Measurements from ENCODE around the gene MAPRE3. TPM values are rescaled to one million over a fixed set of nuclear protein-coding genes. Genes with fewer than 3 reads are reported as not detected.

Gene MAPRE3
- total RNA-seq, 2 donors from 2014 or later: 3.2 to 4.4 TPM

GRCh38 chr2:27033253-27033852 lies 62.9 kb downstream of the MAPRE3 start:
- H3K36me3 Mint-ChIP-seq (ENCODE audit: low read depth): peaks cover 33% of the 10 kb centered on the region
- no peak for DNase-seq

GRCh38 chr2:27038012-27038411 lies 67.6 kb downstream of the MAPRE3 start:
- no peak for DNase-seq
- Histone ChIP-seq H3K9ac (ENCODE audit: extremely low read depth, low read length, poor library complexity, severe bottlenecking) (no peak overlapping the region), H3K4me1 (ENCODE audit: control insufficient read depth, insufficient read depth, low read length) (peaks cover 4% of the 10 kb centered on the region), H3K27me3 (ENCODE audit: control insufficient read depth, insufficient read depth, low read length, poor library complexity, severe bottlenecking) (no peaks in the 10 kb centered on the region), H3K9me3 (ENCODE audit: control insufficient read depth, low read length) (no peaks in the 10 kb centered on the region), H3K36me3 (ENCODE audit: control insufficient read depth, insufficient read depth, low read length) (peaks cover 65% of the 10 kb centered on the region), H3K27ac (ENCODE audit: low read depth, low read length) (no peak overlapping the region), H3K4me3 (ENCODE audit: low read length) (no peak overlapping the region)
- no peaks in the 10 kb centered on the region for H3K9me3 Mint-ChIP-seq
- 87 to 90% methylated on average over 4 to 6 of the region's 6 CpGs for whole genome bisulfite sequencing, 2 experiments (ENCODE audit: insufficient coverage in 1 of 2, insufficient read length in 1 of 2)
- H3K4me1 Mint-ChIP-seq: peaks cover 7% of the 10 kb centered on the region
- no peak overlapping the region for H3K27ac Mint-ChIP-seq
- H3K36me3 Mint-ChIP-seq (ENCODE audit: low read depth): peaks cover 65% of the 10 kb centered on the region
- H3K27me3 Mint-ChIP-seq (ENCODE audit: insufficient read depth): no peaks in the 10 kb centered on the region
- no peak for TF ChIP-seq CTCF (conservative IDR thresholded peaks at IDR 0.05)
- H3K4me3 Mint-ChIP-seq: no peak overlapping the region

More at GRCh38 chr2:27033253-27033852, 62.9 kb downstream of the MAPRE3 start:
- H3K36me3 ChIP-seq (ENCODE audit: control insufficient read depth, insufficient read depth, low read length): peaks cover 40% of the 10 kb centered on the region
- peak overlapping the region; percentile 99 for H3K4me3 ChIP-seq (ENCODE audit: low read length)
- H3K9me3 ChIP-seq (ENCODE audit: control insufficient read depth, low read length): no peaks in the 10 kb centered on the region
- Mint-ChIP-seq H3K4me3 (peak overlapping the region; percentile 95), H3K9me3 (no peaks in the 10 kb centered on the region), H3K27me3 (ENCODE audit: insufficient read depth) (no peaks in the 10 kb centered on the region), H3K4me1 (peaks cover 9% of the 10 kb centered on the region), H3K27ac (peak overlapping the region; percentile 91)
- H3K9ac ChIP-seq (ENCODE audit: extremely low read depth, low read length, poor library complexity, severe bottlenecking): peak overlapping the region; percentile 72
- H3K27me3 ChIP-seq (ENCODE audit: control insufficient read depth, insufficient read depth, low read length, poor library complexity, severe bottlenecking): no peaks in the 10 kb centered on the region
- WGBS, 2 experiments (ENCODE audit: insufficient coverage in 1 of 2, insufficient read length in 1 of 2): 22 to 24% methylated on average over 6 to 11 of the region's 11 CpGs
- peaks cover 4% of the 10 kb centered on the region for H3K4me1 ChIP-seq (ENCODE audit: control insufficient read depth, insufficient read depth, low read length)
- H3K27ac ChIP-seq (ENCODE audit: low read depth, low read length): no peak overlapping the region
- no peak for TF ChIP-seq CTCF (conservative IDR thresholded peaks at IDR 0.05)

- WGBS, 2 experiments (ENCODE audit: insufficient coverage in 1 of 2, insufficient read length in 1 of 2): 92 to 98% methylated on average over 7 to 17 of the region's 17 CpGs
- no peak overlapping the region for H3K27ac ChIP-seq (ENCODE audit: low read depth, low read length)
- no peak overlapping the region for H3K4me3 ChIP-seq (ENCODE audit: low read length)
- H3K27me3 Mint-ChIP-seq (ENCODE audit: insufficient read depth): no peaks in the 10 kb centered on the region
- H3K27ac Mint-ChIP-seq: no peak overlapping the region
- no peak overlapping the region for H3K4me3 Mint-ChIP-seq
- no peak for TF ChIP-seq CTCF (conservative IDR thresholded peaks at IDR 0.05)
- peaks cover 1% of the 10 kb centered on the region for H3K4me1 Mint-ChIP-seq
- no peaks in the 10 kb centered on the region for H3K9me3 ChIP-seq (ENCODE audit: control insufficient read depth, low read length)
- no peaks in the 10 kb centered on the region for H3K27me3 ChIP-seq (ENCODE audit: control insufficient read depth, insufficient read depth, low read length, poor library complexity, severe bottlenecking)
- DNase-seq: no peak
- H3K36me3 Mint-ChIP-seq (ENCODE audit: low read depth): peaks cover 68% of the 10 kb centered on the region
- H3K4me1 ChIP-seq (ENCODE audit: control insufficient read depth, insufficient read depth, low read length): peaks cover 2% of the 10 kb centered on the region
- H3K36me3 ChIP-seq (ENCODE audit: control insufficient read depth, insufficient read depth, low read length): peaks cover 65% of the 10 kb centered on the region
- no peaks in the 10 kb centered on the region for H3K9me3 Mint-ChIP-seq
- no peak overlapping the region for H3K9ac ChIP-seq (ENCODE audit: extremely low read depth, low read length, poor library complexity, severe bottlenecking)
Observed at GRCh38 chr2:27038631-27039339, 68.3 kb downstream of the MAPRE3 start.
